Testis (tissue), 3 donors: ENCODE data around the gene ATP6V1G3. TPM values are rescaled to one million over a fixed set of nuclear protein-coding genes. Genes with fewer than 3 reads are reported as not detected.

Experiments
- DNase-seq: peaks from one replicate; pipeline ENCODE4 v3.0.0-alpha.2; 2019
- H3K27ac ChIP-seq, 2 donors: fragments of 200-600 bp; sonication (generic); one replicate each; pipeline ENCODE4 v1.5.1; 2019
- H3K27me3 ChIP-seq: fragments of 200-600 bp; sonication (generic); one replicate; pipeline ENCODE4 v1.5.1; 2019
- H3K36me3 ChIP-seq: fragments of 200-600 bp; sonication (generic); one replicate; pipeline ENCODE4 v1.5.1; 2017; ENCODE audit warnings: low read depth; ENCODE audit errors: missing control alignments
- H3K4me1 ChIP-seq: fragments of 200-600 bp; sonication (generic); one replicate; pipeline ENCODE4 v1.5.1; 2019
- H3K4me3 ChIP-seq, 2 donors: fragments of 200-600 bp; sonication (generic); one replicate each; pipeline ENCODE4 v1.5.1; 2017 to 2019
- H3K9me3 ChIP-seq: fragments of 200-600 bp; sonication (generic); one replicate; pipeline ENCODE4 v1.5.1; 2017
- POLR2A ChIP-seq: fragments of 450-650 bp; IDR thresholded peaks from one replicate; pipeline ENCODE4 v1.6.1; 2017; ENCODE audit warnings: antibody characterized with exemption, mild to moderate bottlenecking, moderate library complexity
- WGBS, 2 donors: methylation state at CpG; one replicate each; pipeline ENCODE4 v1.1.5; 2018; 5-methylcytosine and 5-hydroxymethylcytosine counted together
- intact Hi-C: fragments of 100-400 bp; cut with DNase I; formaldehyde crosslinking; loops from one replicate; pipeline ENCODE4 v1.15.1; 2023; ENCODE audit warnings: low total_unique reads
- polyA plus RNA-seq: library from polyadenylated mRNA; stranded (reverse); fragments of 350-450 nt; fragmentation: Illumina TruSeq; extraction: RNeasy Lipid Tissue Mini Kit (QIAGEN cat#74804); gene quantifications from one replicate; pipeline ENCODE4 v1.2.3, GENCODE V29; 2014; ENCODE audit warnings: low read depth, low replicate concordance; ENCODE audit not compliant: insufficient read depth
- total RNA-seq, 2 donors: library from RNA; depleted of rRNA; stranded (reverse); fragments of >200 nt; gene quantifications; one replicate each; pipeline ENCODE4 v1.2.3, GENCODE V29; 2016
- TF ChIP-seq, protein P1 (sequence below), 3 experiments: fragments of 450-650 bp in 2 of 3; fragments of 200-600 bp in 1 of 3; sonication (generic) in 1 of 3; IDR thresholded peaks; one replicate each; pipeline ENCODE4 v1.5.1; 2016 to 2019; ENCODE audit warnings: antibody characterized with exemption in 3 of 3, mild to moderate bottlenecking in 2 of 3, moderate library complexity in 1 of 3

ATP6V1G3 gene
- total and polyA plus RNA-seq, 3 donors from 2014 or later, result not detected

DNA sequence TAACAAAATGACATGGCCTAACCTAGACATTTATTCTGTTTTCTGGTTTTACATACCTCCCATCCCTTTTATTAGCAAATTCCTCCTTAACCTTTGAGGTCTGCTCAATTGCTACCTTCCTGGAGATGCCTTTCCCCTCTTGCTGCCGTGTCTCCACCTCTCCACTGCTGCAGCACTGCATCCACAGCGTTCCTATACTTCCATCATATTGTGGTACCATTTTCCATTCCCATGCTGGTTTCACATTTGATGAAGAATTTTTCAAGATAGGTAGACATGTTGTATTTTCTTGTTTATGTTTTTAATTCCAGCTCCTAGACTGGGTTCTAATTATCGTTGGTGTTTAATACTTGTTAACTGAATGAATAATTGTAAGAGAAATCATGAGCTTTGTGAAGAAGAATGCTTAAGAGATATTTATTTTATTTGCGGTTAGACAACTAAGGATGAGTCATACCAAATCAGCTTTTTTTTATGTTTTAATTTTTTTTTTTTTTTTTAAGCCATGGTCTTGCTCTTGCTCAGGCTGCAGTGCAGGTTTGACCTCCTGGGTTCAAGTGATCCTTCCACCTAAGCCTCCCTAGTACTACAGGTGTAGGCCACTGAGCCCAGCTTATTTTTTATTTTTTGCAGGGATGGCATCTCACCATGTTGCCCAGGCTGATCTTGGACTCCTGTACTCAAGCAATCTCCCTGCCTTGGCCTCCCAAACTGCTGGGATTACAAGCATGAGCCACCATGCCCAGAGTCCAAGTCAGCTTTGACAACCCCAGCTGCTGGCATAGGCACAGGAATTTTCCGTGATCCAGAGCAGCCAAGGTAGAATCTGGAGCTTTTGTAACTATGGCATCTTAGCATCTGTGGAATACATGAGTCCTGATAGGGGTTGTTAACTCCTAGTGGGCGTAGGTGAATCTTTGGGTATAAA is 44.0 kb downstream of the ATP6V1G3 start:
- DNase-seq, result no peak
- Histone ChIP-seq H3K27ac (no peak overlapping the region), H3K36me3 (no peaks in the 10 kb centered on the region), H3K4me1 (no peaks in the 10 kb centered on the region), H3K9me3 (no peaks in the 10 kb centered on the region), H3K4me3 (no peak overlapping the region), H3K27me3 (no peaks in the 10 kb centered on the region)
- TF ChIP-seq POLR2A, result no peak
- TF ChIP-seq, protein P1, sequence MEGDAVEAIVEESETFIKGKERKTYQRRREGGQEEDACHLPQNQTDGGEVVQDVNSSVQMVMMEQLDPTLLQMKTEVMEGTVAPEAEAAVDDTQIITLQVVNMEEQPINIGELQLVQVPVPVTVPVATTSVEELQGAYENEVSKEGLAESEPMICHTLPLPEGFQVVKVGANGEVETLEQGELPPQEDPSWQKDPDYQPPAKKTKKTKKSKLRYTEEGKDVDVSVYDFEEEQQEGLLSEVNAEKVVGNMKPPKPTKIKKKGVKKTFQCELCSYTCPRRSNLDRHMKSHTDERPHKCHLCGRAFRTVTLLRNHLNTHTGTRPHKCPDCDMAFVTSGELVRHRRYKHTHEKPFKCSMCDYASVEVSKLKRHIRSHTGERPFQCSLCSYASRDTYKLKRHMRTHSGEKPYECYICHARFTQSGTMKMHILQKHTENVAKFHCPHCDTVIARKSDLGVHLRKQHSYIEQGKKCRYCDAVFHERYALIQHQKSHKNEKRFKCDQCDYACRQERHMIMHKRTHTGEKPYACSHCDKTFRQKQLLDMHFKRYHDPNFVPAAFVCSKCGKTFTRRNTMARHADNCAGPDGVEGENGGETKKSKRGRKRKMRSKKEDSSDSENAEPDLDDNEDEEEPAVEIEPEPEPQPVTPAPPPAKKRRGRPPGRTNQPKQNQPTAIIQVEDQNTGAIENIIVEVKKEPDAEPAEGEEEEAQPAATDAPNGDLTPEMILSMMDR (IDR thresholded peaks at IDR 0.05), result no peak
- intact Hi-C loops, result no loop called here
- WGBS, 2 donors, result 89 to 96% methylated on average over 6 of the region's 6 CpGs

DNA sequence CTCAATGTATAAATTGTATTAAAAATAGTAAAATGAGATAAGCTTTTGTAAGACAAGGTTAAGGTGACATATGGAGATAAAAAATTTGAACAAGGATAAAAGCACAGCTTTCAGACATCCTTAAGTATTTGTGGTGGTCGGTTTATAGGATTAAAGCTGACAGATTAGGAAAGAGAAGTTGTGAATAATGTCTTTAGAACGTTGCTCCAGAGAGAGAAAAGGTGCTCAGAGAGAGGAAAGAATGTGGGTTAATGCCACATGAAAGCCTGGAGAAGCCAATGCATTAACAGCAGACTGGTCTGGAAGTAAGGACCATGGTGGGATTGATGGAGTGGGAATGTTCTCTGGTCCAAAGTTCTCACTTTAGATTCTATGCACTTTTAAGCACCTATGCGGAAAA is 44.8 kb downstream of the ATP6V1G3 start:
- Histone ChIP-seq H3K27me3 (no peaks in the 10 kb centered on the region), H3K4me3 (no peak overlapping the region), H3K4me1 (no peaks in the 10 kb centered on the region), H3K36me3 (no peaks in the 10 kb centered on the region), H3K27ac (no peak overlapping the region), H3K9me3 (no peaks in the 10 kb centered on the region)
- TF ChIP-seq POLR2A, result no peak
- TF ChIP-seq, protein P1 (IDR thresholded peaks at IDR 0.05), result no peak
- no peak for DNase-seq
- intact Hi-C loops, result no loop called here
- WGBS, 2 donors, result 67 to 68% methylated on average over 3 of the region's 3 CpGs

DNA sequence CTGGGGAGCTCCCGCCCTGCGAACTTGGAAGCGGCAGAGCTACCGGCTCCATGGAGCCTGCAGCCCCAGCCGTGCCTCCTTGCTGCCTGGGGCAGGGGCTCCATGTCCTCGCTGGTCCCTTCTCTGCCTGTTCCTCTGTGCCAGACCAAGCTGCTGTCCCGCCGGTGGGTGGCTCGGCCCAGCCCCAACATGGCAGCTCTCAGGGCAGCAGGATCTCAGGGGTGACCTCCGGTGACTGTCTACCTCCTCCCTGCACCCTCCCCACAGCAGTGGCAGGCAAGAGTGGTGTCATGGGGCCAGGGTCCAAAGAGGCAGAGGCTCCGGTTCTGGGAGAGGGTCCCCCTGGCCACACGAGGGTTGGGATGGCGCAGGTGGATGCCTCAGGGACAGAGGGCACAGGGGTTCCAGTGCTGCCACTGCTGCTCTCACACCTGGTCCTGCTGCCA is 45.8 kb downstream of the ATP6V1G3 start:
- Histone ChIP-seq H3K27me3 (no peaks in the 10 kb centered on the region), H3K9me3 (no peaks in the 10 kb centered on the region), H3K36me3 (no peaks in the 10 kb centered on the region), H3K27ac (no peak overlapping the region), H3K4me3 (peak overlapping the region in 1 of 2 donors; percentile 32), H3K4me1 (no peaks in the 10 kb centered on the region)
- TF ChIP-seq POLR2A, result no peak
- intact Hi-C loops, result no loop called here
- no peak for DNase-seq
- WGBS, 2 donors, result 72 to 85% methylated on average over 7 of the region's 13 CpGs

DNA sequence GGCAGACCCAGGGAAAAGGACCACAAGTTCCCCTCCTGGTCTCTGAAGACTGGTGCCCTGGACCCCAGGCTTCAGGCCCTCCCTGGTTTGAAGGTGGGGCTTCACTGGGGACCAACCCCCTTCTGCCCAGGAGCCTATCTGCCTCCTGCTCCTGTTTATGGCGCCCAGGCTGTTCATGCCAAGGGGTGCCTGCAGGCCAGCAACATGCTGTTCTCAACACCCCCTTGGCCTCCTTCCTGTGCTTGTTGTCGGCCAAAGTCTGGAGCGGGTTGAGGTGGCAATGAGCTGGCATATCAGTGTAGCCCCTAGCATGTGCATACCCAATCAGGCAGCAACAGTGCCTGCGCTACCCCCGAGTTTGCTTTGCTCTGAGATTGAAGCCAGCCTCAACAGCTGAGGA is 46.3 kb downstream of the ATP6V1G3 start:
- DNase-seq, result no peak
- no peaks in the 10 kb centered on the region for H3K27me3 ChIP-seq
- intact Hi-C loops, result no loop called here
- H3K4me1 ChIP-seq, result no peaks in the 10 kb centered on the region
- H3K36me3 ChIP-seq, result no peaks in the 10 kb centered on the region
- no peaks in the 10 kb centered on the region for H3K9me3 ChIP-seq
- TF ChIP-seq, protein P1 (IDR thresholded peaks at IDR 0.05), result no peak
- TF ChIP-seq POLR2A, result no peak
- no peak overlapping the region for H3K27ac ChIP-seq
- H3K4me3 ChIP-seq, result peak overlapping the region in 1 of 2 donors; percentile 32
- 54 to 85% methylated on average over 4 of the region's 5 CpGs for WGBS, 2 donors

DNA sequence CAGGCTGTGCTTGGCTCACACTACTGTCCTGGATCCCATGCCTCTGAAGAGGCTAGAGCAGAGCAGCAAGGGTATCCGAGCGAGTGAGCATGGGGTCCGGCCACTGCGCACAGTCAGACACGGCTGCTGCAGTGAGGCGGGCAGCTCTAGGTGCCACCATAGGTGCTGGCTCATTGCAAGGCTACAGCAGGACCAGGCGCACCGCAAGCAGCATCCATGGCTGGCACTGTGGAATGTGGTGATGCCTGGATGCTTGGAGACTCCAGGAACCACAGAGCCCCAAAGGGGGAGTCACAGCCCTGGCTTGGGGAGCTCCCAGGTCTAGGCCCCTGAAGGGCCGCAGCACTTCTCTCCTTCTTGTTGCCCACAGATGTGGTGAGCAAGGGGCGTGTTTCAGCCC is 47.2 kb downstream of the ATP6V1G3 start:
- DNase-seq, result no peak
- 83 to 94% methylated on average over 7 to 10 of the region's 10 CpGs for WGBS, 2 donors
- Histone ChIP-seq H3K27me3 (no peaks in the 10 kb centered on the region), H3K27ac (no peak overlapping the region), H3K4me3 (no peak overlapping the region), H3K9me3 (no peaks in the 10 kb centered on the region), H3K4me1 (no peaks in the 10 kb centered on the region), H3K36me3 (no peaks in the 10 kb centered on the region)
- TF ChIP-seq, protein P1 (IDR thresholded peaks at IDR 0.05), result no peak
- no peak for TF ChIP-seq POLR2A
- intact Hi-C loops, result no loop called here
